Right cardiac atrium (tissue), 5 donors: ENCODE data around the gene SPATA21. TPM values are rescaled to one million over a fixed set of nuclear protein-coding genes. Genes with fewer than 3 reads are reported as not detected.
A peak's percentile ranks its signal among the peaks of the same experiment; 100 is the strongest.

Experiments
- ATAC-seq, 2 donors: fragments of 200-7000 bp; cut with Tn5 transposase; one replicate each; pipeline versions ENCODE4 v1.8.0 to v1.9.1; 2020; ENCODE audit warnings: moderate library complexity in 2 of 2, mild to moderate bottlenecking in 1 of 2
- DNase-seq, 3 donors: peaks; one replicate each; pipeline ENCODE4 v3.0.0-alpha.2; 2020
- H3K27ac ChIP-seq: one replicate; pipeline ENCODE4 v1.5.1; 2013; ENCODE audit warnings: mild to moderate bottlenecking, low read length, control low read depth, moderate library complexity
- H3K27me3 ChIP-seq: one replicate; pipeline ENCODE4 v1.6.1; 2013; ENCODE audit not compliant: control insufficient read depth, insufficient read depth
- H3K4me1 ChIP-seq: one replicate; pipeline ENCODE4 v1.6.1; 2013; ENCODE audit warnings: low read length; ENCODE audit not compliant: control insufficient read depth, insufficient read depth
- H3K4me3 ChIP-seq: one replicate; pipeline ENCODE4 v1.5.1; 2013; ENCODE audit warnings: low read length, control low read depth
- H3K9me3 ChIP-seq: one replicate; pipeline ENCODE4 v1.6.1; 2013; ENCODE audit warnings: low read length; ENCODE audit not compliant: control insufficient read depth
- WGBS: extraction: QIAGEN DNeasy Blood & Tissue Kit; methylation state at CpG from one replicate; pipeline ENCODE4 v1.1.7; 2013; 5-methylcytosine and 5-hydroxymethylcytosine counted together
- intact Hi-C, 4 donors: fragments of 100-400 bp; cut with DNase I; formaldehyde crosslinking; loops; one replicate each; pipeline versions ENCODE4 v1.11.0 to v1.14.0; 2022 to 2023
- polyA plus RNA-seq: library from polyadenylated mRNA; stranded (reverse); fragments of 200-250 nt; gene quantifications from one replicate; pipeline ENCODE4 v1.2.3, GENCODE V29; 2013
- total RNA-seq, 4 donors: library from RNA; stranded (reverse); fragmentation: NEBNext Ultra II Directional; extraction: Animal tissue kit (Norgen Biotek cat#: 25700); gene quantifications; one replicate each; pipeline ENCODE4 v1.2.1, GENCODE V29; 2021
- donor health status: healthy with polysubstance abuse.
- donor health status: DM: no; HTN: yes; CAD: no.
- donor health status: DM: no; HTN: no; CAD: no.
- donor health status: DM: no; HTN: yes; CAD: no; lungs with severe emphysema.
- donor health status: DM: yes; HTN: yes; CAD: no.

SPATA21 gene
- total and polyA plus RNA-seq, 5 donors: 0.23 TPM; not detected in 4

DNA sequence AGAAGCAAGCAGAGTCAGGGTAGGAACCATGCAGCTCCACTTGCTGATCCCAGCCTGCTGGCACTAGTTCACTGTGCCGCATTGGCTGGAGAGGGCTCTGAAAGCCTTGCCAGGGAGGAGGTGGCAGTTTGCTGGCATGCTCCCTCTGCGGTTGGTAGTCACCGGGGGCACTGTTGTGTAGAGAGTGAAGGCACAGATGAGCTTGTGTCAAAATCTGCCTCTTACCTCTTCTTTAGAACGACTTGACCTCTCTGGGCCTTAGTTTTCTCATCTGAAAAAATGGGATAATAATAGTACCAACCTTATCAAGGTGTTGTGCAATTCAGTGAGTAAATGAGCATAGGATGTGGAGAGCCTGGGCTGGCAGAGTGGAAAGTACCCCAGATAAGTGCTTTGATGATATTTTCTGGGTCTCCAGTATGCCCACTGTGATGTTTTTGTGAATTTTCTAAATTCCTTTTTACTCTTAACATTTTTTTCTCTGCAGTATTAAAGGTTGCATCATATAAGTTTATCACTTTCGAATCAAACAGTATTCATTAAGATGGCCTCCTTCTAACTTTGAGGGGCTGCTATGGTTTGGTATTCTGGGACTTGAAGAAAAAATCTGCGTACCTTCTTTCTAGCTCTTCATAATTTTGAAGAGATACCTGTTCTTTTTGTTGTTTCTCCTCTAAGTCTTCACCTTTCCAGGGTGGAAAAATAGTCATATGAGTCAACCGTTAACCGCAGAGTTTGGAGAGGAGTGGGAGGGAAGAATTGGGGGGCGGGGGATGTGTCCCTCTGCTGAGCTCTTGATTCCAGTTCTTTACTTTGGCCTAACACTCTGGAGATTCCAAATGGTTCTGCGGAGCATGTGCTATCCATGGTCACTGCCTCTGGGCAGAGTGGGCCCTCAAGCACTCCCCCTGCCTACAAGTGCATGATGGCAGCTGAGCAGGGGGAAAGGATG is 43.4 kb downstream of the SPATA21 start:
- Histone ChIP-seq H3K9me3 (no peaks in the 10 kb centered on the region), H3K4me1 (peaks cover 32% of the 10 kb centered on the region), H3K27ac (no peak overlapping the region), H3K4me3 (no peak overlapping the region), H3K27me3 (no peaks in the 10 kb centered on the region)
- intact Hi-C loops: no loop called here
- no peak for ATAC-seq
- no peak for DNase-seq
- 85% methylated on average over 10 of the region's 10 CpGs for whole genome bisulfite sequencing

GRCh38 chr1:16392740-16393569 is 44.3 kb downstream of the SPATA21 start:
- intact Hi-C loops: no loop called here
- DNase-seq (peak in 1 of 3 donors; percentile 25), ATAC-seq (peak; percentile 15 to 38)
- Histone ChIP-seq H3K4me1 (peaks cover 32% of the 10 kb centered on the region), H3K27me3 (no peaks in the 10 kb centered on the region), H3K9me3 (no peaks in the 10 kb centered on the region), H3K27ac (no peak overlapping the region), H3K4me3 (no peak overlapping the region)
- WGBS: 70% methylated on average over 21 of the region's 21 CpGs

GRCh38 chr1:16391411-16391810 is 45.8 kb downstream of the SPATA21 start:
- Histone ChIP-seq H3K27me3 (no peaks in the 10 kb centered on the region), H3K27ac (no peak overlapping the region), H3K4me3 (no peak overlapping the region), H3K4me1 (peaks cover 38% of the 10 kb centered on the region), H3K9me3 (no peaks in the 10 kb centered on the region)
- DNase-seq (no peak), ATAC-seq (no peak)
- WGBS: 65% methylated on average over 3 of the region's 3 CpGs
- intact Hi-C loops: no loop called here

DNA sequence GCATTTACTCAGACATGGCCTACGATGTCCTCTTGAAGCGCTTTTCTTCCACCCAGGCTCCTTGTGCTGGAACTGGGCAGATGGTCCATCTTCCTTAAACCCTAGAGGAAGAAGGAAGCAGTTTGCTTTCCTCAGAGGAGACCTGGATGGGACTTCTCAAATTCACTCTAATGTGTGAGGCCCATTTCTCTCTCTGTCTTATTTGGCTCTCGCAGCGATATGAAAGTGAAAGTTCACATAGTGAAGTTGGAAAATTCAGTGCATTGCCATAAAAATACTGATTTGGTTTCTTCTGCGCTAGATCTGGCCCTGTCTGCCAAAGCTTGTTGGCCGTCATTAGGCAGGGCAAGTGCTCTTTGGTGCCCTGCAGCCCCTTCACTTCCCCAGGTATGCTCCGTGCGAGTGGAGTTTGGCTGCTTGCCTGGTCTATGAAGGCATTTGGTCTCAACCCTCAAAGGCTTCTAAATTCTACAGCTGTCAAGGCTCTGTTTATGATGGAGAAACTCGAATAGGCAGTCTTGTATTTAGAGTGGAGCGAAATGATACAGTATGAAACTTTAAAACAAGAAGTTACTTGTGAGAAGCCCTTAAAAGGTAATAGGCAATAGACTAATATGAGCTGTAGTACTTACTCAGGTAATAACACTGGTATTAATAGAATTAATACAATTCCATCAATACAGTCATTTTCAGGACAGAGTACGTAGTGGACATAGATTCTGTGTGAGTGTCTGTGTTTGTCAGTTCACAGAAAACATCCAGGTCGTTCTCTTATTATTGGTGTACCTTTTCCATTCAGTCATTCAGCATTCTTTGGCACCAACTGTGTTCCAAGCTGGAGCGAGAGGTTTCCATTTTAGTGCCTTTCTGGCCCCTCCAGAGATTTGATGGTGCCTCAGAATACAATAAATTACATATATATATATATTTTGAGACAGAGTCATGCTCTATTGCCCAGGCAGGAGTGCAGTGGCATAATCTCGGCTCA is 49.7 kb downstream of the SPATA21 start:
- Histone ChIP-seq H3K27ac (peak overlapping the region; percentile 78), H3K9me3 (no peaks in the 10 kb centered on the region), H3K4me1 (peaks cover 40% of the 10 kb centered on the region), H3K4me3 (peak overlapping the region; percentile 2), H3K27me3 (no peaks in the 10 kb centered on the region)
- ATAC-seq (peak; percentile 17 to 22), DNase-seq (no peak)
- intact Hi-C loops: no loop called here
- WGBS: 53% methylated on average over 14 of the region's 14 CpGs

DNA sequence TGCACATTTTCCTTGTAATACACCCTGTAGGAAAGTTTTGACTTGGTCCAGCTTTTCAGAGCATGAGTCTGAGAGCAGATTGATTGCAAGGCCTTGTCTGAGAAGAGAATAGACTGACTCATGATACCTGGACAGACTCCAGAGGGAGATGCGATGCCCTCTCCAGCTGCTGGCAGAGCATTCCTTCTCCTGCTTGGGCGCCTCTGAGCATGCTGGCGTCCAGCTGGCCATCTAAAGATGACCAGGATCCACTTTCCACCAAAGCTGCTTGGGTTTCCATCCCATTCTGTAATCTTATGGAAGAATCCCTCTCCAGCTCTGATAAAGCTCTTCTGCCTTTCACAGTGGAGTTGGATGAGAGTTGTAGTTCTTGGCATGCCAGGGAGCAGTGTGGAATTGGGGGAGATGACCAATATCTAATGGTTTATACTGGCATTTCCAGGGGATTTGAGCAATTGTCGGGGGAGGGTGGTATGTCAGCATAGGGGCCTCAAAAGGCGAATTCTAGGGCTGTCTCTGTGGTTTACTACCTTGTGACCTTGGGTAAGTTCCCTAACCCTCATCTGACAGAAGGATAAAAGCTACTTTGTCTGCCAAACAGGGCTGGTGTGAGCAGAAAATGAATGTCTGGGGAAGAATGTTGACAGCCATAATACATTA is 50.6 kb downstream of the SPATA21 start:
- intact Hi-C loops: no loop called here
- H3K4me1 ChIP-seq: peaks cover 30% of the 10 kb centered on the region
- 44% methylated on average over 5 of the region's 5 CpGs for WGBS

DNA sequence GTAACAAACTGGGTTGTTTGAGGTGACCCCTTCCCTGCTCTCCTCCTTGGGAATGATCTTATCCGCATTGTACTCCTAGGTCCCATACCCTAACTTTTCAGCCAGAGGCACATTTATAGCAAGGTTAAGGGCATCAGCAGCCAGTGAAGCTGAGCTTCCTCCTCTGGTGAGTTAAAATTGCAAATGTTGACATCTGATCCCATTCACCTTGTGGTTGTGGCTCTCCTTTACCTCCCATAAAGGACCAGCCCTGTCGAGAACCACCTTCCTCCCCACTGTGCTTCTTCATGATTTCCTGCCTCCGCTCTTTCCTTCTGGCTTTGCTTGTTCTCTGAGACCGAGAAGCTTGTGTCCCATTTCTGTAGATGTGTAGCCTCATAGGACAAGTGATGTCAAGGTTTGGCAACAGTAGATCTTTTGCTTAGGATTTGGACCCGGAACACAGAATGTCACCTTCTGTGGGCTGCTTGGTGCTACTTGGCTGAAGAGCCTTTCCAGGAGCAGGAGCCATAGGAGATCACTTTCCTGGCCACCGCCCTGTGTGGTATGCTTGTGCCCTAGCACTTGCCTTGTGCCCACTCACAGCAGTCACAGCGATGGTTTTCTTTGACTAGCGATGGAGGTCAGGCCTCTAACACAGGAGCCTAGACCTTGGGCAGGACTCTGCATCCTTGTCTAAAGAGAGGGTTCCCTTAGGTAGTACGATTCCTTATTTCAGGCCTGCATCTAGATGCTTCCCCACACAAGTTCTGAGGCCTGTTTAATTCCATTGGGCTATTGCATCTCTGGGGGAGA is 51.4 kb downstream of the SPATA21 start:
- ATAC-seq: no peak
- H3K4me3 ChIP-seq: no peak overlapping the region
- intact Hi-C loops: no loop called here
- H3K9me3 ChIP-seq: no peaks in the 10 kb centered on the region
- H3K27ac ChIP-seq: peak overlapping the region; percentile 92
- WGBS: 86% methylated on average over 9 of the region's 9 CpGs
- no peak for DNase-seq
- H3K4me1 ChIP-seq: peaks cover 25% of the 10 kb centered on the region
- H3K27me3 ChIP-seq: no peaks in the 10 kb centered on the region

More for the DNA sequence above, 50.6 kb downstream of the SPATA21 start:
- Histone ChIP-seq H3K4me3 (peak overlapping the region; percentile 2), H3K9me3 (no peaks in the 10 kb centered on the region), H3K27ac (peak overlapping the region; percentile 92), H3K27me3 (no peaks in the 10 kb centered on the region)
- ATAC-seq (peak; percentile 66 to 71), DNase-seq (peak in 1 of 3 donors; percentile 42)

GRCh38 chr1:16383888-16384287 is 53.3 kb downstream of the SPATA21 start:
- DNase-seq: no peak
- peaks cover 21% of the 10 kb centered on the region for H3K4me1 ChIP-seq
- ATAC-seq: no peak
- no peaks in the 10 kb centered on the region for H3K9me3 ChIP-seq
- 94% methylated on average over 5 of the region's 5 CpGs for WGBS
- H3K27ac ChIP-seq: no peak overlapping the region
- intact Hi-C loops: no loop called here
- H3K4me3 ChIP-seq: no peak overlapping the region
- no peaks in the 10 kb centered on the region for H3K27me3 ChIP-seq

DNA sequence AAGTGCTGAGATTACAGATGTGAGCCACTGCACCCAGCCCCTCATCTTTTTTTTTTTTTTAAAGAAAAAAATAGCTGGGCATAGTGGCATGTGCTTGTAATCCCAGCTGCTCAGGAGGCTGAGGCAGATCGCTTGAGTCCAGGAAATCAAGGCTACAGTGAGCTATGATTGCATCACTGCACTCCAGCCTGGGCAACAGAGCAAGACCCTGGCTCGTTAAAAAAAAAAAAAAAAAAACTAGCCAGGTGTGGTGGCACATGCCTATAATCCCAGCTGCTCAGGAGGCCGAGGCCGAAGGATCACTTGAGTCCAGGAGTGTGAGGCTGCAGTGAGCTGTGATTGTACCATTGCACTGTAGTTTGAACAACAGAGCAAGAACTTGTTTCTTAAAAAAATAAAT is 56.4 kb downstream of the SPATA21 start:
- H3K27me3 ChIP-seq: no peaks in the 10 kb centered on the region
- no peak overlapping the region for H3K27ac ChIP-seq
- H3K9me3 ChIP-seq: no peaks in the 10 kb centered on the region
- ATAC-seq: no peak
- intact Hi-C loops: no loop called here
- no peak overlapping the region for H3K4me3 ChIP-seq
- H3K4me1 ChIP-seq: peaks cover 17% of the 10 kb centered on the region
- WGBS: 87% methylated on average over 4 of the region's 4 CpGs
- no peak for DNase-seq

DNA sequence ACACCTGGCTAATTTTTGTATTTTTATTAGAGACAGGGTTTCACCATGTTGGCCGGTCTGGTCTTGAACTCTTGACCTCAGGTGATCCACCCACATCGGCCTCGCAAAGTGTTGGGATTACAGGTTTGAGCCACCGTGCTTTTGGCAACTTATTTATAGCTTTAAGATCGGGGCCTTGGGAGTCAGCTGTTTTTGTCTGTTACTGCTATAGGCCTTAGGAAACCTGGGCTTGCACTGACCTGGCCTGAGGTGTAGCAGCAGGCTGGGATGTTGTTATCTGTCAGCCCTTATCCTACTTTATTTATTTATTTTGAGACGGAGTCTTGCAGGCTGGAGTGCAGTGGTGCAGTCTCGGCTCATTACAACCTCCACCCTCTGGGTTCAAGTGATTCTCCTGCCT is 58.8 kb downstream of the SPATA21 start:
- ATAC-seq: no peak
- Histone ChIP-seq H3K4me3 (no peak overlapping the region), H3K27ac (no peak overlapping the region), H3K4me1 (peaks cover 12% of the 10 kb centered on the region), H3K27me3 (no peaks in the 10 kb centered on the region), H3K9me3 (no peaks in the 10 kb centered on the region)
- 79% methylated on average over 7 of the region's 7 CpGs for WGBS
- intact Hi-C loops: no loop called here
- DNase-seq: no peak
